Measurements from ENCODE around the gene DCAF11.
"Not testable (repeated sequence)": the region's sequence is repeated elsewhere in the genome, so short reads cannot be mapped to it uniquely, and the experiment has no call there.

The DCAF11 gene

GRCh38 chr14:24096545-24097181 is 17.9 kb upstream of the DCAF11 start:
- no peak for DNase-seq (ENCODE audit: low read depth)

GRCh38 chr14:24098229-24098926 is 16.2 kb upstream of the DCAF11 start:
- no peak for DNase-seq (ENCODE audit: low read depth)

- DNase-seq (ENCODE audit: low read depth), result no peak
Observed at GRCh38 chr14:24098927-24099813, 15.4 kb upstream of the DCAF11 start.

- no peak for DNase-seq (ENCODE audit: low read depth)
Observed at GRCh38 chr14:24100197-24100981, 14.2 kb upstream of the DCAF11 start.

GRCh38 chr14:24100982-24101494 is 13.5 kb upstream of the DCAF11 start:
- no peak for DNase-seq (ENCODE audit: low read depth)

- DNase-seq (ENCODE audit: low read depth), result no peak
Observed at GRCh38 chr14:24102357-24103048, 12.1 kb upstream of the DCAF11 start.

- DNase-seq (ENCODE audit: low read depth), result no peak
Observed at GRCh38 chr14:24103451-24103850, 11.1 kb upstream of the DCAF11 start.

- not testable (repeated sequence) for DNase-seq (ENCODE audit: low read depth)
Observed at GRCh38 chr14:24105609-24106239, 8.9 kb upstream of the DCAF11 start.

- DNase-seq (ENCODE audit: low read depth), result no peak
Observed at GRCh38 chr14:24106672-24107271, 7.8 kb upstream of the DCAF11 start.

GRCh38 chr14:24108336-24108874 is 6.2 kb upstream of the DCAF11 start:
- no peak for DNase-seq (ENCODE audit: low read depth)

GRCh38 chr14:24110060-24110459 is 4.5 kb upstream of the DCAF11 start:
- DNase-seq (ENCODE audit: low read depth), result no peak

- DNase-seq (ENCODE audit: low read depth), result no peak
Observed at GRCh38 chr14:24110523-24110922, 4.1 kb upstream of the DCAF11 start.

GRCh38 chr14:24113379-24113800 is 1.2 kb upstream of the DCAF11 start:
- no peak for DNase-seq (ENCODE audit: low read depth)

GRCh38 chr14:24113801-24114531 is 611 bp upstream of the DCAF11 start:
- DNase-seq (ENCODE audit: low read depth), result peak; percentile 47

- no peak for DNase-seq (ENCODE audit: low read depth)
Observed at GRCh38 chr14:24115422-24116127, 998 bp downstream of the DCAF11 start.

GRCh38 chr14:24116128-24116814 is 1.7 kb downstream of the DCAF11 start:
- no peak for DNase-seq (ENCODE audit: low read depth)

GRCh38 chr14:24117179-24117578 is 2.6 kb downstream of the DCAF11 start:
- no peak for DNase-seq (ENCODE audit: low read depth)

GRCh38 chr14:24119691-24120090 is 5.1 kb downstream of the DCAF11 start:
- no peak for DNase-seq (ENCODE audit: low read depth)

All from CMK (cell line).